Measurements from ENCODE around the gene DTWD1. TPM values are rescaled to one million over a fixed set of nuclear protein-coding genes. Genes with fewer than 3 reads are reported as not detected.

Gene DTWD1
- total RNA-seq, 2 donors from 2014 or later: 39.6 to 40.4 TPM

DNA sequence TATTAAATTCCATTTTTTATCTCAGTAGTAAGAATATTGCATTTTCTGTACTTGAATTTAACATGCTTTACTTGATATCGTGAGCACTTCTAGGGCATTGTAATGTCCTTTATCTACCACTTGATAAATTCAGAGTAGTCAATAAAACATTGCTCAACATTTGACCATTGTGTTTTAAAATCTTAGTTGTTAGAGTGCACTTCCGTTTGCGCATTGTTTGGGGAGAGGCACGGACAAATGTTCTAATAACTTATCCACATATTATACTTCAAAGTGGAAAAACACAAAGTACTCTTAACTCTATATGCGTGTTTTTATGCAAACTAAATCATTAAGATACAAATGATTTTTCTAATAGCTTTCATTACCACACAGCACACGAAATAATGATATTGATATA is 649 bp upstream of the DTWD1 start:
- DNase-seq: no peak
- H3K27me3 ChIP-seq (ENCODE audit: control insufficient read depth, insufficient read depth, low read length, poor library complexity, severe bottlenecking): no peaks in the 10 kb centered on the region
- TF ChIP-seq CTCF (conservative IDR thresholded peaks at IDR 0.05): no peak
- H3K4me3 ChIP-seq (ENCODE audit: low read length): peak overlapping the region; percentile 97
- H3K4me1 ChIP-seq (ENCODE audit: control insufficient read depth, insufficient read depth, low read length): no peaks in the 10 kb centered on the region
- H3K27ac ChIP-seq (ENCODE audit: low read depth, low read length): no peak overlapping the region
- H3K9ac ChIP-seq (ENCODE audit: extremely low read depth, low read length, poor library complexity, severe bottlenecking): peak overlapping the region; percentile 70
- H3K36me3 ChIP-seq (ENCODE audit: control insufficient read depth, insufficient read depth, low read length): peaks cover 16% of the 10 kb centered on the region
- Mint-ChIP-seq H3K4me3 (peak overlapping the region; percentile 90), H3K27ac (peak overlapping the region; percentile 100), H3K9me3 (peaks cover 24% of the 10 kb centered on the region), H3K36me3 (ENCODE audit: low read depth) (peaks cover 30% of the 10 kb centered on the region), H3K4me1 (peaks cover 21% of the 10 kb centered on the region), H3K27me3 (ENCODE audit: insufficient read depth) (no peaks in the 10 kb centered on the region)
- WGBS, 2 experiments (ENCODE audit: insufficient coverage in 1 of 2, insufficient read length in 1 of 2): 37 to 43% methylated on average over 2 to 6 of the region's 6 CpGs
- H3K9me3 ChIP-seq (ENCODE audit: control insufficient read depth, low read length): peaks cover 23% of the 10 kb centered on the region

DNA sequence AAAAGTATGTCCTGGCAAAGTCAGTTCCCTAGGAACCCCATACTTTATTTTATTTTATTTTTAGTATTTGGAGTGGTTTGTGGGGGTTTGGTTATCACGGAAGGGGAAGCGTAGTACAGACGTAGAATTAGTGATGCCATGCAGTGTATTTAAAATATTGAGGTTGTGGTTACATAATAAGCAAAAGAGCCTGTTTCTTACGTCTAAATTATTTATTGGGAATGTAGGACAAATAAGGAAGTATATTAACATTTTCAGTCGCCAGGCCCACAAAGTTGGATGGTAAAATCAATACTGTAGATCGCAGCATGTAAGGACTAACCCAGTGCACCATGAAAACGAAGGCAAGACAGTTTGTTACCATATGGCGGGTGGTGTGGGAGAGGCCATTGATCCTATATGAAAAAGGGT is 558 bp downstream of the DTWD1 start:
- Histone ChIP-seq H3K9me3 (ENCODE audit: control insufficient read depth, low read length) (peaks cover 32% of the 10 kb centered on the region), H3K4me1 (ENCODE audit: control insufficient read depth, insufficient read depth, low read length) (no peaks in the 10 kb centered on the region), H3K36me3 (ENCODE audit: control insufficient read depth, insufficient read depth, low read length) (peaks cover 28% of the 10 kb centered on the region), H3K27me3 (ENCODE audit: control insufficient read depth, insufficient read depth, low read length, poor library complexity, severe bottlenecking) (no peaks in the 10 kb centered on the region), H3K27ac (ENCODE audit: low read depth, low read length) (no peak overlapping the region), H3K4me3 (ENCODE audit: low read length) (peak overlapping the region; percentile 97), H3K9ac (ENCODE audit: extremely low read depth, low read length, poor library complexity, severe bottlenecking) (peak overlapping the region; percentile 76)
- Mint-ChIP-seq H3K27ac (peak overlapping the region; percentile 100), H3K4me1 (peaks cover 21% of the 10 kb centered on the region), H3K27me3 (ENCODE audit: insufficient read depth) (no peaks in the 10 kb centered on the region), H3K4me3 (peak overlapping the region; percentile 90), H3K9me3 (peaks cover 19% of the 10 kb centered on the region), H3K36me3 (ENCODE audit: low read depth) (peaks cover 34% of the 10 kb centered on the region)
- 14 to 25% methylated on average over 7 to 8 of the region's 8 CpGs for WGBS, 2 experiments (ENCODE audit: insufficient coverage in 1 of 2, insufficient read length in 1 of 2)
- TF ChIP-seq CTCF (conservative IDR thresholded peaks at IDR 0.05): peak; percentile 11
- no peak for DNase-seq

DNA sequence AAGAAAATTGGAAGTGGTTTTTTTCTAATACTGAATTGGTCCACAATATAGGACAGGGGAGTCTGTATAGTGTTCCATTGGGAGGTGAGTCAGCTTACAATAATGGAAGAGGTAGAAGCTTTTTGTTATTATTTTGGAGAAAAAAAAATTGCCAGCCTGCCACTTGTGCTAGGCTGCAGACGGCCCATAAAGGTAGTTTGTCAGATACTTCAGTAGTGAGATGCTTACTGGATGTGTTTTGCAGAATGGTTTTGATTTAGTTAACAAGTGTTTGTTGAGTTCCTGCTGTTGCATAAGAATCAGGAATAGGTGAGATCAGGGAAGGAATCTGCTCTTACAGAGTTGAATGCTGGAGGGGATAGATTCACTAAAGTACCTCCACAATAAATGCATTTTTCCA is 1.0 kb downstream of the DTWD1 start:
- peak overlapping the region; percentile 100 for H3K27ac Mint-ChIP-seq
- no peak for DNase-seq
- no peaks in the 10 kb centered on the region for H3K4me1 ChIP-seq (ENCODE audit: control insufficient read depth, insufficient read depth, low read length)

More for the DNA sequence above, 1.0 kb downstream of the DTWD1 start:
- Mint-ChIP-seq H3K4me1 (peaks cover 21% of the 10 kb centered on the region), H3K4me3 (peak overlapping the region; percentile 90), H3K27me3 (ENCODE audit: insufficient read depth) (no peaks in the 10 kb centered on the region), H3K36me3 (ENCODE audit: low read depth) (peaks cover 37% of the 10 kb centered on the region), H3K9me3 (peaks cover 19% of the 10 kb centered on the region)
- no peak overlapping the region for H3K27ac ChIP-seq (ENCODE audit: low read depth, low read length)
- WGBS, 2 experiments (ENCODE audit: insufficient coverage in 1 of 2, insufficient read length in 1 of 2): 60 to 83% methylated on average over 1 of the region's 1 CpG
- H3K27me3 ChIP-seq (ENCODE audit: control insufficient read depth, insufficient read depth, low read length, poor library complexity, severe bottlenecking): no peaks in the 10 kb centered on the region
- peaks cover 32% of the 10 kb centered on the region for H3K9me3 ChIP-seq (ENCODE audit: control insufficient read depth, low read length)
- no peak for TF ChIP-seq CTCF (conservative IDR thresholded peaks at IDR 0.05)
- H3K36me3 ChIP-seq (ENCODE audit: control insufficient read depth, insufficient read depth, low read length): peaks cover 32% of the 10 kb centered on the region
- H3K4me3 ChIP-seq (ENCODE audit: low read length): peak overlapping the region; percentile 97
- H3K9ac ChIP-seq (ENCODE audit: extremely low read depth, low read length, poor library complexity, severe bottlenecking): peak overlapping the region; percentile 76

Measured in endodermal cell (in vitro differentiated cells).